GM19238 (cell line): ENCODE data around the gene TMEM247.
A peak's percentile ranks its signal among the peaks of the same experiment; 100 is the strongest.

Experiments used
- DNase-seq: peaks from one replicate; pipeline ENCODE4 v3.0.0; 2011; ENCODE audit warnings: low spot score; ENCODE audit not compliant: insufficient read length

TMEM247 gene

DNA sequence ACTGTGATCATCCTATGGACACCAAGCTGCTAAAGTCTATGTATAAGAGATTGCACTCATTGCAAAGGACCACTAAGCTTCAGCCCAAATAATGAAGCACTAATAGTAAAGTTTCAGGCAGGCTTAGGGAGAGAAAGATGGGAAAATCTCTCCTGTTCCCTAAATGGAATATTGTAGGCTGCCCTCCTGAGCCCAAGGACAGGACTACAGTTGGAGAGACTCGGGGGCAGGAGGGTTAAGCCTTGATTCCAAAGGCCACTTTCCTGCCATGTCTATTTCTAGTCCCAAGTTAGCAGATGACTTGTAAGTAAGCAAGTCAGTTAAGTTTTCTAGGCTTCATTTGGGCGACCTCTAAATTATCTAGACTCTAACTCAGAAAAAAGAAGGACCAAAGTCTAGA, 9.0 kb downstream of the TMEM247 start:
- no peak for DNase-seq

DNA sequence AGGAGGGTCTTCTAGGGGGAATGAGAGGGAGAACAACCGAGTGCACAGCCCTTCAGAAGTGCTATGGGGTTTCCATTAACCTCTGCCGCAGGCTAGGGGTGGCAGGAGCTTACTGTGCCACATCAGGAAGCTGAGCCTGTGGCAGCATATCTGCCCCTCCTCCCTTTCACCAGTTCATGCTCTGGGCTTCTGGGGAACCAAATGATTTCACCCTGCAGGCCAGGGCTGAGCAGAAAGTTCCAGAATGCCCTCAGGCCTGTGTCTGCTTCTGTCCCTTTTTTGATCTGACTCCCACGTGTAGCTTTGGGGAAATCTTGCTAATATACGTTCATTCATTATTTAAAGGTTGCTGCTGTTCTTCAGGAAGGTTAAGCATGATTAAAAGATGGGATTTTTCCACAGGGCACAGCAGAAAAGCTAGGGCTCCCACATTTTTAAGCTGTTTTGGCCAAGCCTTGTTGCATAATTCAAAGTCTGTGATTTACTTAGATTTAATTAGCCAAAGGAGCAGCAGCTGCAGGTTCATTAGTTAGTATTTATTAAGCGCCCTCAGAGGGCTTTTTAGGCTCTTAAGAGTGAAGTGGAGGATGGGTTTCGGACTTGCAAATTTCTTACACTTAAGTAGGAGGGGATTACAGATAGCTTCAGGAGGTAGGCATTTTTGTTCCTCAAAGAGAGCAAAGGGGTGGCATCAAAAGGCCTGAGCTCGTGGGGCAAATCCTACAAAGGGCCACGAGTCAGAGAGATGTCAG, 10.2 kb downstream of the TMEM247 start:
- no peak for DNase-seq

DNA sequence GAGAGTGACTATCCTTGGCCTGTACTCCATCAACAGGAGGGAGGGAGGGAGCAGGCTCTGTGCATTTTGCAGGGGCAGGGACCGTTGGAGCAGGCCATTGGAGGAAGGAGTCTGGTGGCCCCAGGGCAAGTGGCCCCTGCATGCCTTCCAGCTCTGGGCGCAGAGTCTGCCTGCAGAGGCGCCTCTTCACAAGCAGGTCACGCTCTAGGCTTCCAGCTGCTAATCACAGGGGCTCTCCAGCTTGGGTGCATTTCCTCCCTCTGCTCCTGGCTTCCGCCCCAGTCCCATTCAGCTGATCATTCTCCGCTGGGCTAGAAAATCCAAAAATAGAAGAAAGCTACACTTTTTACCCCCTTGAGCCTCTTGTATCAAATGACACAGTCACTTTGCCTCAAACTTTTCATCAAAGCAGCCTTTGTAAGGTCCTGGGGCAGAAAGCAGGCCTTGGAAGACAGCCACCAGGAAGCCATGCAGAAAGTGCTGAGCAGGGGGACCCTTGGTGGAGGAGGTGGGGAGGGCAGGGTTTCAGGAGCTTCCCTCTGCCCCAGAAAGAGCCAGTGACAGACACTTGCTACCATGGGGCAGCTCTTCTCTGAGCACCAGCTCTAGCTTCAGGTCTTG, 11.3 kb downstream of the TMEM247 start:
- DNase-seq, result peak; percentile 70

DNA sequence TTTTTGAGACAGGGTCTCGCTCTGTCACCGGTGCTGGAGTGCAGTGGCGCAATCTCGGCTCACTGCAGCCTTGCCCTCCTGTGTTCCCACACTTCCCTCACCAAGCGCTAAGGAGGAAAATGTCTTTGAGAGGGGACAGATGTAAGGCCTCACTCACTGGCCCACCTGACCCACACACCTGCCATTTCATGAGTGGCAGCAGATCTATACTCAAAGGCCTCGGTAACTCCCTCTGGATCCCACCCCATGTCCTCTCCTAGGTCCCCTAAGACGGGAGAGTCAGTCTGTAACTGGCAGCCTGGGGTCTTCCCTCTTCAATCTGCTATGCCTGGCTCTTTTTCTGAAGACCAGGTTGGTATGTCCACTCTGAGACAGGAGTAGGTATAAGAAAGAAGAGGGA, 12.9 kb downstream of the TMEM247 start:
- DNase-seq, result no peak

DNA sequence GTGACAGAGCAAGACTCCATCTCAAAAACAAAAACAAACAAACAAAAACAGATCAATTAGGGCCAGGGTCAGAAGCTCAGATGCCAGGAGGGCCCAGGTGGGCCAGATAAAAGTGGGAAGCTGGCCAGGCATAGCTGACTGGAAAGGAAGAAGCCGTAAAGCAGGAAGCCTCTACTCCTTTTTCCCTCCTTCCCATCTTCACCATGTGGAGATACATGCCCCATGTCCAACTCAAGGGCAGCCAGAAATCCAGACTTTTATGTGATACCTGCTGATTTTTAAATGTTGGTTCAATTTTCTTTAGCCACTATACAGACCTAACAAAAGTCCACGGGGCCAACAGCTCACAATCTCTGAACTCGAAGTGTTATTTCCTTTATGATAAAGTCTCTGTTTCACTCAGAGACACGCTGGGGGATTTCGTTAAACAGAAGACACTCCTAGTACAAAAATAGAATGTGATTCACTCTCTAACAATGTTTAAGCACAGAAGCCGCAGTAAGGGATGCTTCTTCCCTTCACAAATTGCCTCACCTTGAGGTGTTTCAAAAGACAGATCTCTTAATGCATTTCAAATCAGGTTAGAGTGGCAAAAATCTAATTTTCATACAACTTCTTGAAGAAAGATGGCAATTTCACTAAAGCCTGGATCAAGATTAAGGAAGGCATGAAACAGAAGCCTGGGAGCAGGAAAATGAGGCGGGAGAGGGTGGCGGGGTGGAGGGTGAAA, 14.0 kb downstream of the TMEM247 start:
- peak; percentile 52 for DNase-seq

DNA sequence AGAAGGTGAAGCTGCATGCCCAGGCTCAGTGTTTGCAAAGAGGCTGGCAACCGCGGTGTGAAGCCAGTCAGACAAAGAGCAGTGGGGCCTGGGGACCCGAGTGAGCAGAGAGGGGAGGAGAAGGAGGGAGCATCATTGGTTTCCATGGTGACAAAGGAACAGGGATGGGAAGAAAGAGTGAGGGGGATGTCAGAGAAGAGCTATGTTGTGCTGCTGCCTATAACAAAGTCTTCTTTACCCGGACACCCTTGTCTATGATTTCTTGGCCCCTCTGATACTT, 14.5 kb downstream of the TMEM247 start:
- no peak for DNase-seq

DNA sequence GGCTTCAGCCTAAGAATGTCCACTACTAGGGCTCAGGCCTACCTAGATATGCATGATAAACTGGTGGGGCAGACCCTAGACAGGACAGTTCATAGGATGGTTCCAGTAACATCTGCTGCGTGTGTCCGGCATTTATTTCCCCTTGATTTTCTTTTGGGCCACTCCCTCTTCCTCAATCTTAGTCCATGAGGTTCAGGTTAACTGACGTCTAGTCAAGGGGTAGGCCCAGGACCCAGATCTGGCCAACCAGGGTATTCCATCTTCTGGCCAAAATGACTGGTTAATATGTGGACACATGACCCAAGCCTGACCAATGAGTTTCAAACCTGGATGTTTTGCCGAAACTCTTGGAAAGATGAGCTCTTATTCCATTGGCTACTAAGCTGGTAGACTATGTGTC, 15.2 kb downstream of the TMEM247 start:
- no peak for DNase-seq

DNA sequence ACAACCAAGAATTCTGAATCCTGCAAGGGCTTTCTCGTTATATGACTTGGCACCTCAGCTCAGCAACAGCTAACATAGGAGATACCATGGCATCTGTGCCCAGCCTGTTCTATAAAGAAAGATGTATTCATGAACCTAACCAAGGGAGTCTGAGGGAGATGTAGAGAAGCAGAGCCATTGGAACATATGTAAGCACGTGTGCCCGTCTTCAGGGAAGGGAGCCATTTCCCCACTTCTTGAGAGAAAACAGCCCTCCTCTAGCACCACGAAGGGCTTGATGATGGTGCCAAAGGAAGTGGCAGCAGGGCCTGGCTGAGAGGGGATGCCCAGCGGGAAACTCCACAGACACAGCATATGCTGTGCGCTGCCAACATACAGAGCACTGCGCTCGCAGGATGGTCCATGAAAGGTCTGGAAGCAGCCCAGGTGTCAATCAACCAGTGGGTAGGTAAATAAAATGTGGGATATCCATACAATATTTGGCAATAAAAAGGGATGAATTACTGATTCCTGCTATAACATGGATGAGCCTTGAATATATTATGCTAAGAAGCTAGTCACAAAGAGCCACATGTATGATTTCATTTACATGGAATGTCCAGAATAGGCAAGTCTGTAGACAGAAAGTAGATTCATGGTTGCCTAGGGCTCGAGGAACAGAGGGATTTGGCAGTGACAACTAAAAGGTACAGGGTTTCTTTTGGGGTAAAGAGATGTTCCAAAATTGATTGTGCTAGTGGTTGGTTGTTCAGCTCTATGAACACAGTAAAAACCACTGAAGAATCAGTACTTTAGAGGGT, 16.1 kb downstream of the TMEM247 start:
- no peak for DNase-seq

DNA sequence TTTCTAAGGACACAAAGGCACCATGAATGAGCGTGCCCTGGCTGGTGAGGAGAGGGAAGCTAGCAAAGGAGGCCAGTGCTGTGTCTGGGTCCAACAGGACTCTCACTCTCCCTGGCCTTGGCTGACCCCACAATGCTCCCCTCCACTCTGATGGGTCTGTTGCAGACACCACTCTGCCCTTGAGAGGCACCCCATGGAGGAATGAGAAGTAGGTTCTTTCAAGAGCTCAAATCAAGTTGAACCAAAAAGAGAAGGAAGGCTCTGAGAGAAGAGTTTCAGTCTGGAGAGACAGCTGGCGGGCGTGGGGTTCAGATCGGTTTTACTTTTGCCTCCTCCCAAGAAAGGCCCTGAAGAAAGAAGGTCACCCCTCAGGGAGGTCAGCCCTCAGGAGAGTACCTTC, 18.4 kb downstream of the TMEM247 start:
- DNase-seq, result no peak

DNA sequence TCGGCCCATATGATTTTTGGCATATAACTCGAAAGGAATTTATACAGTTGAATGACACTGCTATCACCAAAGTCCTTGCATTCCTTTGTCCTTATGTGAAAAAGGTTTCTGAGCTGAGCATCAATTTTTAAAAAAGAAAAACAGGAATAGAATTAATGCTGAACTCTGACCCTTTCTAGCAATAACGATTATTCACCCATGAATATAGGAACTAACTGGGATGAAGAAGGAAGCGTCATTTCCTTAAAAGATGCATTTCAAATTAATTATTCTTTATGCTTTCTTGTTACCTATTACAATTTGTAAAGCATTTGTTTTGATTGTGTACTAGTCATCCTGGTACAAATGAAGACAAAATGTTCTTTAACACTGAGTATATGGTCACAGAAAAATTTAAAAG, 19.3 kb downstream of the TMEM247 start:
- no peak for DNase-seq

DNA sequence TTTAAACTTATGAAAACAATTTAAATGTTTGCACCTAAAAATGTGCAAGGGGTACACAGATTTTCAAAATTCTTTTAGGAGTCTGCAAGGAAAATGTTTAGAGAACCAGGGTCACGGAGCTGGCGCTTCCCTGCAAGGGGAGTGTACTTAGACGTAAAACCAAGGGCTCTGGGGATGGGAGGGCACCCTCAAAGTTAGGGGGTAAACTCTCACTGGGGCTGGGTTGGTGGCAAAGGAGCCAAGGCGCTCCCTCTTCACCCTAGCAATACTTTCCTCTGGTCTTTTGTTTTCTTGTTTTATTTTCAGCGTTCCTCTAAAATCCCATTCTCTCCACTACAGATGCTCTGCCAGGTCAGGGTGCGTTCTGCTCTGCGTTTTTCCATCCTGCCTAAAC, 20.0 kb downstream of the TMEM247 start:
- no peak for DNase-seq

DNA sequence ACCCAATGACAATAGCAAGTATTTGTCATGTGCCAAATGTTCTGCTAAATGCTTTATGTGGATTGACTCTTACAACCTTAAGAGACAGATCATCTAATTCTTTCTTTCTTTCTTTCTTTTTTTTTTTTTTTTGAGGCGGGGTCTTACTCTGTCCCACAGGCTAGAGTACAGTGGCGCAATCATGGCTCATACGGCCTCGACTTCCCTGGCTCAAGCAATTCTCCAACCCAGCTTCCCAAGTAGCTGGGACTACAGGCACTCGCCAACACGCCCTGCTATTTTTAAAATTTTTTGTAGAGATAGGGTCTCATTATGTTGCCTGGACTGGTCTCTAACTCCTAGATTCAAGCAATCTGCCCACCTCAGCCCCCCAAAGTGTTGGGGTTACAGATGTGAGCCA, 21.4 kb downstream of the TMEM247 start:
- DNase-seq, result no peak

DNA sequence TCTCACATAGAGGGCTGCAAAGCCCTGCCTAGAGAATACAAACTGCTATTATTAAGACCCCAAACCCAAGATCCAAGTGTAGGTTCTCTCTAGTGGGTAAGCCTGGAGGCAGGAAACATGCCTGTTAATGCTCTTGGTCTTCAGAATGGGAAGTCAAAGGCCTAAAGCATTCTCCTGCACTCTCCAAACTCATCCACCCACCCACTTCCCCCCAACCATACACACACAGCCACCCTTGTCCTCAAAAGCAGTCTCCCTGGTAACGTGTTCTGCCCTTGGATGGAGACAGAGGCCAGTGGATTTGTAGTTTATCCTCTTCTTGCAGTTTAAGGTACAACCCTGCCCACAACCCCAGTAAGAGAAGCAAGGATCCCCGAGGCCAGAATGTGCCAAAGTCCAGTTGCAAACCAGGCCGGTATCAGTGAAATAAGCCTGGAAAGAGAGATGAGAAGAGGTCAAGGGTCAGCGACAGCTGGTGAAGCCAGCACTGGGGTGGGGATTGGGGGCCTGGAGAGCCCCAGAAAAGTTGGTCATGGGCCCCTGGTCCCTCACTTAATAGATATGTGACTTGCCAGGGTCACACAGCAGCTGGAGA, 23.0 kb downstream of the TMEM247 start:
- no peak for DNase-seq

DNA sequence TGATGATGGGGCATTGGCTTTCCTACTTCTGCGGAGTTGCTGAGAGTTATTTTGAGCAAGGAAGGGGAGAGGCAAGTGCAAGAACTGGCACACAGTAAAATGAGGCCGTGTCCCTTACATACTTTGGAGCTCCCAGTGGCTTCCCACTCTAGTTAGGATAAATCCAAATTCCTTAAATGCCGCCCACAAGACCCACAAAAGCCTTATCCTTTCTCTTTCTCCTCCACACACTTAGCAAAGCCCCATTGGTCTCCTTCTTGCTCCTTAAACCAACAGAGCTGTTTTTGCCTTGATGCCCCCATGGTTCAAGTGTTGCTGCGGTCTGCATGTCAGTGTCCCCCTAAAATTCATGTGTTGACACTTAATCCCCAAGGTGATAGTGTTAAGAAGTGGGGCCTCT, 24.3 kb downstream of the TMEM247 start:
- no peak for DNase-seq

DNA sequence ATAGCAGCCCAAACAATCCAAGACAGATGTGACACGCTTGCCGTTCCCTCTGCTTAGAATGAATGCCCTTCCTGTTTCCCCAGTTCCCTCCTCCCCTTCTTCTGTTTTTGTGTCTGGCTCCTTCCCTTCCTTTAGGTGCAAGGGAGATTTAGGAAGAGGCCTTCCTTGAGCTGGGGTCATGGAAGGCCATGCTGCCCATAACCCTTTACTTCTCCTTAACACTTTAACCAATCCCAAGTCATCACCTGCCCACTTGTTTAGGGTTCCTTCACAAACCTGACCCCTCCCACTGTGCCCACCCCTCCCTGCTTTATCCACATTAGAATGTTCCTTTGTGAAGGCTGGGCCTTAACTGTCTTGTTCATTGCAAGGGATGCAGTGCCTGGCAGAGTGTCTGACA, 24.9 kb downstream of the TMEM247 start:
- no peak for DNase-seq

DNA sequence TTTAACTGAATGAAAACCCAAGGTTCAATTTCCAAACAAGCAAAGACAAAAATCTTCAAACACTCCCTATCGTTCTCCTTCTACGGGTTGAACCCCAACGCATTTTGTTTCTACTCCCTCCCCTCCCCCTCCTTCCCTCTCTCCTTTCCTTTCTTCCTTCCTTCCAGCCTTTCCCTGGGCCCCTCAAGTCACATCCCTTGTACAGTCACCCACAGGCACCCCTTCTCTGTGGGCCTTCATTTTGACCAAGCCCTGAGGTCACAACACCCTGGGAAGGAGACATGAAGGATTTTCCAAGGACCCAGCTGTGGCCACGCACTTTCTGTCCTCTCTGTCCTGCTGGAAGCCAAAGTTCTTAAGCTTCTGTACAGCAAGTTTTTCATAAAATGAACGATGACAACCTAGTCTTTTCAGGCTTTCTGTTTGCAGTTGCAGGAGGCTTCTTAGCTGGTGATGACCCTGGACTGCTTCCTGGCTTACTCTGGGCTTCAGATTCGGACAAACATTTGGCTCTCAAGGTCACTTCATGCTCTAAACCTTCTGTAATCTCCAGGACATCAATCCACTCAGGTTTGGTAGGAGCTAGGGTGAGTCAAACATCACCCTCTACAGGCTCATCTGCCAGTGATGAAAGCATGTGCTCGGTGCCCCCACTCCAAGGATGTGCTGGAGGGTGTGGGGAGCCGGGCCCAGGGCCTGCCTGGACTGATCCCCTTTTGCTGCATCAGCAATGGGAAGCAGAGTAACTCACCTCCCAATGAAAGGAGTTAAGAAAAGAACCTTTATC, 25.5 kb downstream of the TMEM247 start:
- no peak for DNase-seq

DNA sequence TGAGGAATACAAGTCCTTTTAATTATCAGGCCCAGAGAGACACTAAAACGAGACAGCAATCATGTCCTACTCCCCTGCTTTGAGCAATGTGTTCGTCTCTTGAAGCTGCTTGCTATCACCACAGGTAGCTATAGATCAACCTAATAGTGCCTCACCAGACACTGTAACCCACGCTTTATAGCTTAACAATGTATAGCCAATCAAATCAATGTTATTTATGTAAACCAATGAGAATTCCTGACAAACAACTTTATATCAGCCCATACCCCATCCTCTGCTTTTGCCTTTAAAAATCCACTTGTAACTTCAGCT, 26.1 kb downstream of the TMEM247 start:
- DNase-seq, result no peak

DNA sequence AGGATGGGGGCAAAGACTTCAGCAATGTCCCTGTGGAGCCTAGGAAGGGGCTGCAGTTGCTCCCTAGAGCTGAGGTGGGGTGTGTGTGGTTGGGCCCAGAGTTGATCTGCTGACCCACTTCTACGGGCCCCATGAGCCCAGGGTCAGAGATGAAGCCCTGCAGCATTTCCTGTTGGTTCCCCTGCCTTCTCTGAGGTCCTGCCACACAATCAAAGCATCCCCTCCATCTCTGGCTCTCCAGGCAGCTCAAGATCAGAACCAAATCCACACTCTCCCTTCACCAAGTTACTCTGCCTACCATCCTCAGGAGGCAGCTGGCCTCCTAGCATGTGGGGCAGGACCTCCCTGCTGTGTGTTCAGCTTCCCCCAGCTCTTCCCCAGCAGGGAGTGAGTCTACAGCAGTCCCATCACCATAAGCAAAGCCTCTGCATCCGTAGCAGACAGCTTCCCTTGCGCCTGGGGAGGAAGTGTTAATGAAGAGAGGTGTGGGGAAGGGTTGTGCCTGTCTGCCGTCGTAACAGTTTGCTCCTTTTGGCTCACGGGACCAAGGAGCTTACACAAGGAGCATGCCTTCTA, 26.9 kb downstream of the TMEM247 start:
- no peak for DNase-seq

DNA sequence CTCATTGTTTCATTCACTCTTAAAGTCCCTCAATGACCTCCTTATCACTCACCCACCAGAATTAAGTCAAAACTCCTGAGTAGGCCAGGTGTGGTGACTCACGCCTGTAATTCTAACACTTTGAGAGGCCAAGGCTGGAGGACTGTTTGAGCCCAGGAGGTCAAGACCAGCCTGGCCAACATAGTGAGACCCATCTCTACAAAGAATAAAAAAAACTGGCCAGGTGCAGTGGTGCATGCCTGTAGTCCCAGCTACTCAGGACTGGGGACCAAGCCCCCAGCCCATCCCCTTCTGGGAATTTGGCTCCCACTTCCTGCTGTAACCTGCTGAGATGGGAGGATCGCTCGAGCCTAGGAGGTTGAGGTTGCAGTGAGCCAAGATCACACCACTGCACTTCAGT, 28.9 kb downstream of the TMEM247 start:
- DNase-seq, result no peak

DNA sequence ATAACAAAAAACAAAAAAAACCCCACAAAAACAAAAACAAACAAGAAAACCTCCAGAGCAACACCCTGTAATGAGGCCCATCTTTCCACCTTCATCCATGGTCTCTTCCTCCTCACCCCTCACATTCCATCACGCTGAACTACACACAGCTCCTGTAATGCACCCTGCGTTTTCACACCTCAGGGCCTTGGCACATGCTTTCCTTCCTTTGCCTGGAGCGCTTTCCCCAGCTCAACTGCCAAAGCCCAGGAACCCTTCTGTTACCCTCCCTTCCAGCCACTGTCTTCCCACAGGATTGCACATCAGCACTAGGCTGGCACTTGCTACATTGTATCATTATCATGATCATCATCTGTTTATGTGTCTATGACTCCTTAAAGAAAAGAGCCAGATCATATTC, 29.4 kb downstream of the TMEM247 start:
- no peak for DNase-seq

DNA sequence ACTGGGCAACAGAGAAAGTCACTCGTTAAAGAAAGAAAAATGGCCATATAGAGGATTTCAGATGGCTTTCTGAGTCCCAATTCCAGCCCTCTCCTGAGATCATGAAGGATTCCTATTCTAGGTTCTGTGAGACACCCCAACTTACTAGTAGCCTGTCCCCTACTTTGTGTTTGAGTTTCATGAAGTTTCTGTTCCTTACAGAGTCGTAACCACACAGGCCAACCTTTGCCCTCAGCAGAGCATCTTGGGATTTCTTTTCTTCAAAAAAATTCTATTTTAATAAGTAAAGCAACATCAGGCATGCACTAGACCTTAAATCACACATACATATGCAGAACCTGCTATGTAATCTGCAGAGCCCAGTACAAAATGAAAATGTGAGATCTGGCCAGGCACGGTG, 30.4 kb downstream of the TMEM247 start:
- DNase-seq, result no peak
